ENCODE data around the gene TPI1.

The TPI1 gene

GRCh38 chr12:6828781-6829535, 38.4 kb upstream of the TPI1 start:
- no peak for TF ChIP-seq TOX (CRISPR knock-in tag; IDR thresholded peaks at IDR 0.05; ENCODE audit: borderline replicate concordance)
- TF ChIP-seq BACH2 (CRISPR knock-in tag; IDR thresholded peaks at IDR 0.05; ENCODE audit: borderline replicate concordance): no peak
- TF ChIP-seq POU6F1 (CRISPR knock-in tag; IDR thresholded peaks at IDR 0.05; ENCODE audit: borderline replicate concordance, low read depth): no peak
- TF ChIP-seq ISL1 (CRISPR knock-in tag; IDR thresholded peaks at IDR 0.05): no peak
- no peak for TF ChIP-seq TCF4 (CRISPR knock-in tag; IDR thresholded peaks at IDR 0.05; ENCODE audit: borderline replicate concordance)
- no peak for TF ChIP-seq ZC3H10 (CRISPR knock-in tag; IDR thresholded peaks at IDR 0.05)
- TF ChIP-seq SNAI2 (CRISPR knock-in tag; IDR thresholded peaks at IDR 0.05): no peak
- TF ChIP-seq, protein P1, sequence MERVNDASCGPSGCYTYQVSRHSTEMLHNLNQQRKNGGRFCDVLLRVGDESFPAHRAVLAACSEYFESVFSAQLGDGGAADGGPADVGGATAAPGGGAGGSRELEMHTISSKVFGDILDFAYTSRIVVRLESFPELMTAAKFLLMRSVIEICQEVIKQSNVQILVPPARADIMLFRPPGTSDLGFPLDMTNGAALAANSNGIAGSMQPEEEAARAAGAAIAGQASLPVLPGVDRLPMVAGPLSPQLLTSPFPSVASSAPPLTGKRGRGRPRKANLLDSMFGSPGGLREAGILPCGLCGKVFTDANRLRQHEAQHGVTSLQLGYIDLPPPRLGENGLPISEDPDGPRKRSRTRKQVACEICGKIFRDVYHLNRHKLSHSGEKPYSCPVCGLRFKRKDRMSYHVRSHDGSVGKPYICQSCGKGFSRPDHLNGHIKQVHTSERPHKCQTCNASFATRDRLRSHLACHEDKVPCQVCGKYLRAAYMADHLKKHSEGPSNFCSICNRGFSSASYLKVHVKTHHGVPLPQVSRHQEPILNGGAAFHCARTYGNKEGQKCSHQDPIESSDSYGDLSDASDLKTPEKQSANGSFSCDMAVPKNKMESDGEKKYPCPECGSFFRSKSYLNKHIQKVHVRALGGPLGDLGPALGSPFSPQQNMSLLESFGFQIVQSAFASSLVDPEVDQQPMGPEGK (CRISPR knock-in tag; IDR thresholded peaks at IDR 0.05; ENCODE audit: borderline replicate concordance): no peak
- TF ChIP-seq OSR1 (CRISPR knock-in tag; IDR thresholded peaks at IDR 0.05): no peak
- TF ChIP-seq PPARA (CRISPR knock-in tag; IDR thresholded peaks at IDR 0.05; ENCODE audit: borderline replicate concordance): no peak
- no peak for TF ChIP-seq ARNTL (CRISPR knock-in tag; IDR thresholded peaks at IDR 0.05; ENCODE audit: borderline replicate concordance, low read depth)
- TF ChIP-seq ZFP3 (CRISPR knock-in tag; IDR thresholded peaks at IDR 0.05): no peak
- TF ChIP-seq, protein P2, sequence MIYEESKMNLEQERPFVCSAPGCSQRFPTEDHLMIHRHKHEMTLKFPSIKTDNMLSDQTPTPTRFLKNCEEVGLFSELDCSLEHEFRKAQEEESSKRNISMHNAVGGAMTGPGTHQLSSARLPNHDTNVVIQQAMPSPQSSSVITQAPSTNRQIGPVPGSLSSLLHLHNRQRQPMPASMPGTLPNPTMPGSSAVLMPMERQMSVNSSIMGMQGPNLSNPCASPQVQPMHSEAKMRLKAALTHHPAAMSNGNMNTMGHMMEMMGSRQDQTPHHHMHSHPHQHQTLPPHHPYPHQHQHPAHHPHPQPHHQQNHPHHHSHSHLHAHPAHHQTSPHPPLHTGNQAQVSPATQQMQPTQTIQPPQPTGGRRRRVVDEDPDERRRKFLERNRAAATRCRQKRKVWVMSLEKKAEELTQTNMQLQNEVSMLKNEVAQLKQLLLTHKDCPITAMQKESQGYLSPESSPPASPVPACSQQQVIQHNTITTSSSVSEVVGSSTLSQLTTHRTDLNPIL (CRISPR knock-in tag; IDR thresholded peaks at IDR 0.05; ENCODE audit: low read depth): no peak
- no peak for TF ChIP-seq ZNF8 (CRISPR knock-in tag; IDR thresholded peaks at IDR 0.05)
- no peak for TF ChIP-seq ESRRG (CRISPR knock-in tag; IDR thresholded peaks at IDR 0.05)
- ATAC-seq: peak; percentile 60

- ATAC-seq: peak; percentile 47
- TF ChIP-seq POU6F1 (CRISPR knock-in tag; IDR thresholded peaks at IDR 0.05; ENCODE audit: borderline replicate concordance, low read depth) (no peak), ESRRG (CRISPR knock-in tag; IDR thresholded peaks at IDR 0.05) (no peak), OSR1 (CRISPR knock-in tag; IDR thresholded peaks at IDR 0.05) (no peak), ARNTL (CRISPR knock-in tag; IDR thresholded peaks at IDR 0.05; ENCODE audit: borderline replicate concordance, low read depth) (no peak), ZNF8 (CRISPR knock-in tag; IDR thresholded peaks at IDR 0.05) (no peak), ZNF565 (CRISPR knock-in tag; conservative IDR thresholded peaks at IDR 0.05; ENCODE audit: low read depth) (no peak), SNAI2 (CRISPR knock-in tag; IDR thresholded peaks at IDR 0.05) (no peak), RARB (CRISPR knock-in tag; IDR thresholded peaks at IDR 0.05) (no peak), TCF4 (CRISPR knock-in tag; IDR thresholded peaks at IDR 0.05; ENCODE audit: borderline replicate concordance) (no peak), ZFP3 (CRISPR knock-in tag; IDR thresholded peaks at IDR 0.05) (no peak)
- TF ChIP-seq, protein P1 (CRISPR knock-in tag; IDR thresholded peaks at IDR 0.05; ENCODE audit: borderline replicate concordance): no peak
Observed at GRCh38 chr12:6829536-6830220, 37.7 kb upstream of the TPI1 start.

DNA sequence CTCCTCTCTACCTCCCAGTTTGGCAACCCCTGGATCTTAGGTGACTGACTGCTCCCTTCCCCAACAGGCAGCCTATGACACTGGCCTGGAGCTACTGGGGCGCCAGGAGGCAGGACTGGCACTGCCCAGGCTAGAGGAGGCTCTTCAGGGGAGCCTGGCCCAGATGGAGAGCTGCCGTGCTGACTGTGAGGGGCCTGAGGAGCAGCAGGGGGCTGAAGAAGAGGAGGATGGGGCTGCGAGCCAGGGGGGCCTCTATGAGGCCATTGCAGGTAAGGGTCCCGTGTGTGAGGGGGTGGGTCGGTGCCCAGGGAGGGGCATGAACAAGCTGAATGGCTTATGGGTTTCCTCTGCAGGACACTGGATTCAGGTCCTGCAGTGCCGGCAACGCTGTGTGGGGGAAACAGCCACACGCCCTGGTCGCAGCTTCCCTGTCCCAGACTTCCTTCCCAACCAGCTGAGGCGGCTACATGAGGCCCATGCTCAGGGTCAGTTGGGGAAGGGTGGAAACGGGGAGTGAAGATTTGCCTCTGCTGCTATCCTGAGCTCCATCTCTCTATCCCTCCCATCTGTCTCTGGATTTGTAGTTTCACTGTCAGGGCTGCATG, 36.9 kb upstream of the TPI1 start:
- no peak for ATAC-seq
- TF ChIP-seq POU6F1 (CRISPR knock-in tag; IDR thresholded peaks at IDR 0.05; ENCODE audit: borderline replicate concordance, low read depth) (no peak), ZFP3 (CRISPR knock-in tag; IDR thresholded peaks at IDR 0.05) (no peak), SNAI2 (CRISPR knock-in tag; IDR thresholded peaks at IDR 0.05) (no peak), ZC3H10 (CRISPR knock-in tag; IDR thresholded peaks at IDR 0.05) (no peak), BACH2 (CRISPR knock-in tag; IDR thresholded peaks at IDR 0.05; ENCODE audit: borderline replicate concordance) (no peak), GLIS3 (CRISPR knock-in tag; IDR thresholded peaks at IDR 0.05) (no peak)
- TF ChIP-seq, protein P2 (CRISPR knock-in tag; IDR thresholded peaks at IDR 0.05; ENCODE audit: low read depth): no peak

All from SK-N-SH treated with all-trans-retinoic acid at 6 μM for 48 hours (cell line).